NOMO-1 (cell line): ENCODE measurements around the gene GSTM2.

ENCODE experiments used
- DNase-seq, 2 experiments: peaks; one replicate each; lab custom pipeline; 2025; ENCODE audit not compliant: unreplicated experiment in 2 of 2; lab: John Stamatoyannopoulos, UW

Gene GSTM2

DNA sequence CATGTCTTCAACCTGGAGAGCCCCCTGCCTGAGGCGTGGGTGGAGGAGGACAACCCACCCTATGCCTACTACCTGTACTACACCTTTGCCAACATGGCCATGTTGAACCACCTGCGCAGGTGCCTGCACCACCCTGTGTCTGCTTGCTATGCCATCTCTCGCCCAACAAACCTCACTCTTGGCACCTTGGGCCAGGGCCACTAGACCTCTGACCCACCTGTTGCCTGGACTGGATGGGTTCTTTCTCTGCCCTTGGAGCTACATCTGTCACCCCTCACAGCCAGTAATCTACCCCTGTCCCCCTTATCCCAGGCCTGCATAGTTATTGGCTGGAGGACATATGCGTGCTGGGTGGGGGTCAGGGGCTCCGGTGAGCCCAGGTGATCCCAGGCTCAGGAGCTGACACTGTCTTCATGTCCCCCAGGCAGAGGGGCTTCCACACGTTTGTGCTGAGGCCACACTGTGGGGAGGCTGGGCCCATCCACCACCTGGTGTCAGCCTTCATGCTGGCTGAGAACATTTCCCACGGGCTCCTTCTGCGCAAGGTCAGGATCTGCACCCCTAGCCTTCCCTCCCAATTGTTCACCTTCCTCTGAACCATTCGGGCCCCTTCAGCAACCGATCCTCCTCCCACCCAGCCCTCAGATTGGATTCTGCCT, 38.4 kb upstream of the GSTM2 start:
- no peak for DNase-seq

DNA sequence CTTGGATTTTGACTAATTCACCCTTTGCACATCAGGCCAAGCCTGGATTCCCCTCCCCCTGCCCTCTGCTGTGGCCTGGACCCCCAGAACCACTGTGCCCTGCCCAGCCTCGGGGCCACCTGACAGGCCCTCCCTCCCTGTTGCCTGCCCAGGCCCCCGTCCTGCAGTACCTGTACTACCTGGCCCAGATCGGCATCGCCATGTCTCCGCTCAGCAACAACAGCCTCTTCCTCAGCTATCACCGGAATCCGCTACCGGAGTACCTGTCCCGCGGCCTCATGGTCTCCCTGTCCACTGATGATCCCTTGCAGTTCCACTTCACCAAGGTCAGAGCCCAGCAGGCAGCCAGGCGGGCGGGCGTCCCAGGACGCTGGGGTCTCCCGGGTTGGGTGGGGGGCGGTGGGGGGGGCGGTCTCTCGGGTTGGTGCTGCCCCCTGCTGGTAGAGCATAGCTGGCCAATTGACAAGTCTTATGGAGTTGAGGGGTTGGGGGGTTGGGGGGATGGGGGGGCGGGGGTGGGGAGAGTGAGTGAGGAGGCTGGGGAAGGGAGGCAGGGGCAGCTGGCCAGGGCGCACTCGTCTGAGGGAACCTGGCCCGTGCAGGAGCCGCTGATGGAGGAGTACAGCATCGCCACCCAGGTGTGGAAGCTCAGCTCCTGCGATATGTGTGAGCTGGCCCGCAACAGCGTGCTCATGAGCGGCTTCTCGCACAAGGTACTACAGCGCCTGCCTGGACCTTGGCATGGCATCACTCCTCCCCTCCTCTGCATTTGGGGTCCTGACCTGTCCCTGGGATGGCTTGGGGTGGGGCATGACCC, 37.6 kb upstream of the GSTM2 start:
- no peak for DNase-seq

DNA sequence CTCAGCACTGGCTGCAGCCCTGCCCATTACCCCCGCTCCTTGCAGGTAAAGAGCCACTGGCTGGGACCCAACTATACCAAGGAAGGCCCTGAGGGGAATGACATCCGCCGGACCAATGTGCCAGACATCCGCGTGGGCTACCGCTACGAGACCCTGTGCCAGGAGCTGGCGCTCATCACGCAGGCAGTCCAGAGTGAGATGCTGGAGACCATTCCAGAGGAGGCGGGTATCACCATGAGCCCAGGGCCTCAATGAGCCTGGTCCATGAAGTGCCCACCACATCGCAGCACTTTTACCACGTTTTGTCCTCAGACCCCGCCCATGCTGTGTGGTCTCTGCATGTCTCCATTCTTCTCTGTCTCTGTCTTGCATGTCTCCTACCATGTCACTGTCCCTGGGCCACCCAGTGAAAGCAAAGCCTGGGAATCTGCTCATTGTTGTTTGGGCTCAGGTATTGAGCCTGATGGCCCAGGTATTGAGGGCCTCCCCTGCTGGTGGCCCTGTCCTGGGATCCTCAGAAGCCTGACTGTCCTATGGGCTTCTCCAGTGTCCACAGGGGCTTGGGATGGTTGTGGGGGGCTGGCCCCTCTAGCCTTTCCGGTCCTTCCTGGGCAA, 36.9 kb upstream of the GSTM2 start:
- DNase-seq, result no peak

DNA sequence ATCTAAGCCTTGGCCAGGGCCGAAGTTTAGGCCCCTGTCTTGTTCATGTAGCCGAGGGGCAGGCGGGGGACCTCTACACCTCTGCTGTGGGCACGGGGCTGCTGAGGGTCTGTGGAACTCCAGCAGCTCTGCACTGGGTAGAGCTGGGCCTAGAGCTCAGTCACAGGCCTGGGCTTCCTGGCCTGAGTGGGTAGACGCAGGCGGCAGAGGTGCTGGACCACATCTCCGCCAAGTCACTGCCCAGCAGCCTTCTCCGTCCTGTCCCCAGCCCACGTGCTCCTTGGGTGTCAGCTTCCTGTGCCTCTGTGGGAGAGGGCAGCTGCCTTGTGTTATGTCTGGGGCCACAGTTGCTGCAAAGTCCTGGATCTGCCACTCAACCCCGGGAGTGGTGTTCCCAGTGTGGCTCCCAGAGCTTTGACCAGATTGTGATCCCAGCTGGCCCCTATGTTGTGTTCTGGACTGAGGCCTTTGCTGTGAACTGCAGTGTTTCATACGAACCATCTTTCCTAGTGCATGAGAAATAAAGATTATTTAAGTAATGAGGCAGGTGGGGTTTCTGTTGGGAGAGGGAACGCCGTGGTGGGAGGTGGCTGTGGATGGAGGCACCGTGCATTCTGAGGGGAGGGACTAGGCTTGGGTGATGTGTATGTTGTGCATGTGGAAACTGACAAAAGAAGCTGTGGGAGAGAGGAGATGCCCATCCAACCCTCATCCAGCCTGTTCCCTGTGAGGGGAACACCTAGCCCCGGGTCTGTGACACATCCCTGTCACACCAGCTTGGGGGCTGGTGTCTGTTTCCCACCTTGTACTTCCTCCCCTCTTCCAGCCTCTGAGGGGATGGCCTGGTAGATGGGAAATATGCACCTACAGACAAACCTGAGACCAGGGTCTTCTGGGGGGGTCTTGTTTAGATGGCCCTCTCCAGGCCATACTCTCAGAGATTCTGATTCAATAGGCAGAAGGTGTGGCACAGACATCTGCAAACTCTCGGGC, 36.0 kb upstream of the GSTM2 start:
- DNase-seq, result no peak

DNA sequence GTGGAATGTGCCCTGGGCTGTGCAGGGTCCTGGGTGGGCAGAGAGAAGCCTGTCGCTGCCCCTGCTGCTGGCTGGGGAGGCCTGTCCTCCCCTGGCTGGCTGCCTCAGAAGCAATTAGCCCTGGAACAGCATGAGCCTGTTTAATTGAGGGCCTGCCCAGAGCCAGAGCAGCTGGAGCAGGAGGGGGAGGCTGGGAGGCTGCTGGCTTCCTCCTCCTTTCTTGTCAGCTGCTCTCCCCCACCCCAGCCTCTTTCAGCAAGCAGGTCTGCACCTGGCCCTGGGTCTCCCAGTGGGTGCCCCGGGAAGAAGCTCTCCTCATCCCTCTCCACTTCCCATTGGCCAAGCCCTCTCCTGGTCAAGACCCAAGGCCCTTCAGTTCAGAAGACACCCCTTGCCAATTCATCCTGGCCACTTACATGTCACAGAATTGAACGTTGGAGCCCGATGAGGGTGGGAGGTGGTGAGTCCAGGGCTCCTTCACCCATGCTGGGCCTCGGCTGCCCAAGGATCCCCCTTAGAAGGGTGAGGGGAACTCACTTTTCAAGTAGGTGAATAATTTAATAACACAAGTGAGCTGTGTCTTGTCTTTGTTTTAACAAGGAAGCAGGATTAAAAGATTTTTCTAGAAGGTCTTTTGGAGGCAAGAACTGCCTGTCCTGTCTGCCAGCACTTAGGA, 35.0 kb upstream of the GSTM2 start:
- DNase-seq, result no peak

DNA sequence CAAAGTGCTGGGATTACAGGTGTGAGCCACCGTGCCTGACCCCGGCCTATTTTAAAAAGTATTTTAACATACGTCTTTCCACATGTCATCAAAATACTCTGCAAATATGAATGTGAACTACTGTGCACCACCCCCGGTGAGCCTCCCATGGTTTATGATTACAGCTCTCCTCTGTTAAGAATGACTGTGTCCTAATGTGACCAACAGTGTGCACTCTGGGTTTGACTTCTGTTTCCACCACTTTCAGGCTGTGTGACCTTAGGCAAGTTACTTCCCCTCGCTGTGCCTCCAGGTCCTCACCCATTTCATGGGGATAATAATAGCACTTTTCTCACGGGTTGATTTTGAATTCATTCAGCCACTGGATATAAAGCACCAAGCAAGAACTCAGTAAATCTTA, 33.6 kb upstream of the GSTM2 start:
- DNase-seq, result no peak

DNA sequence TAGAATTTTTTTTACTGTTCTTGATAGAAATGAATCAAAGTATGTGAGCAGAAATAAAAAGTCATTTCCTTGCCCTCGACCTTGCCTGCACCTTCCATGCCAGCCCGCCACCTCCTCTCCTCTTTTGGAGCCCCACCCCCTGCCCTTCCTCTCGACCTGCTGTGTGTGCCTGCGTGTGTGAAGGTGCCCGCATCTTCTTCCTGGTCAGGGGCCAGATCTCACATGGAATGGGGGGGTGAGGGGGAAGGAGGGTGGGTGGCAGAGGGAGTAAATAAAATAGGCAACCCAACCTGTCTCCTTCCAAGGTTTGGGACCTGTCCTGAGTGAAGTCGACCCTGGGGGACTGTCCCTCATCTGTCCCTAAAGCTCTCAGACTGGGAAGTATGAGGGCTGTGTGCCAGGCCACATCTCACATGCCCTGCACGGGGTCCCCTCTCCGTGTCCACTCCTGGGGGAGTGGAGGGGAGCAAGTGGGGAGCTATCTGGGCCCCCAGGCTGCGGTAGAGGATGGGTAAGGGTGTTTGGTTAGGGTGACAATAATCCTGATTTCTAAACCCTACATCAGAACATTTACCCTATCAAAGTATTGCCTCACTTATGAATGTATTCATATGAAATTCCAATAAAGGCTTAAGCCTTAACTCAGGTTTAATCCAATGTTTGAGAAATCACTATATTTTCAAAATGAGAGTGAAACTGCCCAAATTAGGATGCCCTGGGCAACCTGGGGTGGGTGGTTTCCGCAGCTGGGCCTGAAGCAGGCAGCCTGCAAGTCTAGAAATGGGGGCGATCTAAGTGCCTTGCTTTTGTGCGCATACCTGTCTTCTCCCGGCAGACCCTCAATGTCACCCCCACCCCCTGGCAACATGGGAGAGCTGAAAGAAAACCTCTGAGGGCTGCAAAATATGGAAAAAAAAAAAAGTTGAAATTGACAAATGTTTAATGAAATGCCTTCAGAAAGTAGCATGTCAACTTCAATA, 32.8 kb upstream of the GSTM2 start:
- DNase-seq, result no peak

DNA sequence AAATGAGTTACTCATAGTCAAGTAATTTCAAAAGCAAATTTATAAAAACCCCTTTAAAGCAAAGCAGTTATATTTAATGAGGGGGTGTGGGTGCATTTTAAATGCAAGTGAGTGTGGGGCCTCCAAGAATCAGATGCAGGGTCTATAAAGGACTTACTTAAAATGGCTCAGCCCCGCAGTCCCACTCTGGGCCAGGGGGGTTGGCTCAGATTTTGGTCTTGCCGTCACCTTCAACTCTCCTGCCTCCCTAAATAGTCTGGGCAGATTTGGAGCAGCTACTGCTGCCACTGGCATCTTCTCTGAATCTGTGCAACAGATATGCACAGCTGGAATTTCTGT, 32.0 kb upstream of the GSTM2 start:
- no peak for DNase-seq

DNA sequence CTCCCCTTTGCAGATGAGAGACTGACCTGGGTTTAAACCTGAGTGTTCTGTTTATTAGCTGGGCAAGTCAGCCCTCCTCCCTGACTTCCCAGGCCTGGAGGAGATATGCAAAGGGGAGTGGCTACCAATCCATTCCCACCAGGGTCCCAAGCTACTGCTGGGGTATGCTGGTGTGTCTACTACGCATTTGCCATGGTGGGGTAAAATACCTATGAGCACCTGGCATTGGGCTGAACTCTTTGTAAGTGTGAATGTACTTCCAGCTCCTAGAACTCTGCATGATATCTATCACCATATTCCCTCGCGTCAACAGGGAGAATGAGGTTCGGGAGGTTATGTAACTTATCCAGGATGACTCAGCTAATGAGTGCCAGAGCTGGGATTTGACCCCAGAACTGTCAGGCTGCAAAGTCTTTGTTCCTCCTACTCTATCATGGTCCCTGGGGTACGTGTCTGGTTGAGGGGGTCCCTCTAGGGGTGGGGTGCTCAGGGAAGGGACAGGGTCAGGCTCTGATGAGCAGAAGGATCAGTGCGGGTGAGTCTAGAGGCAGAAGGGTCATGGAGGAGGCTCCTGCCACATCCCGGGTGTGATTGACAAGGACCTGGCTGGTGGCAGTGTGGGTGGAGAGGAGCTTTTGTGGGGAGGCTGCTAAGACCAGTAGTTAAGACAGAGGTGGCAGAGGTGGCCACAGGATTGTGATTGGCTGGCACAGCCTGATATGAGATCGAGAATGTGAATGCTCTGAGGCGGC, 31.5 kb upstream of the GSTM2 start:
- DNase-seq, result no peak

DNA sequence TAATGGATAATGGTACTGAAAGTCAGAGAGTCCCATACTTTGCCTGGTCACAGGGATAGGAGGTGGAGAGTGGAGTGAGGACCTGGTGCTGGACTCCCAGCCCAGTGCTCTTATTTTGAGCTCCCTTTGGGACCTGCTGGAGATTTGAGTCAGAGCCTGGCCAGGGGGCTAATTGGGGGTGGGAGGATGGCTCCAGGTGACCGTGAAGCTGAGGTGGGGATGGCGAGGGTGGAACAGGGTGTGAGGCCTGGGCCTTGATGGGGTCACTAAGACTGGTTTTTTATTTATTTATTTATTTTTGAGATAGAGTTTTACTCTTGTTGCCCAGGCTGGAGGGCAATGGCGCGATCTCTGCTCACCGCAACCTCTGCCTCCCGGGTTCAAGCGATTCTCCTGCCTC, 30.4 kb upstream of the GSTM2 start:
- DNase-seq, result no peak

DNA sequence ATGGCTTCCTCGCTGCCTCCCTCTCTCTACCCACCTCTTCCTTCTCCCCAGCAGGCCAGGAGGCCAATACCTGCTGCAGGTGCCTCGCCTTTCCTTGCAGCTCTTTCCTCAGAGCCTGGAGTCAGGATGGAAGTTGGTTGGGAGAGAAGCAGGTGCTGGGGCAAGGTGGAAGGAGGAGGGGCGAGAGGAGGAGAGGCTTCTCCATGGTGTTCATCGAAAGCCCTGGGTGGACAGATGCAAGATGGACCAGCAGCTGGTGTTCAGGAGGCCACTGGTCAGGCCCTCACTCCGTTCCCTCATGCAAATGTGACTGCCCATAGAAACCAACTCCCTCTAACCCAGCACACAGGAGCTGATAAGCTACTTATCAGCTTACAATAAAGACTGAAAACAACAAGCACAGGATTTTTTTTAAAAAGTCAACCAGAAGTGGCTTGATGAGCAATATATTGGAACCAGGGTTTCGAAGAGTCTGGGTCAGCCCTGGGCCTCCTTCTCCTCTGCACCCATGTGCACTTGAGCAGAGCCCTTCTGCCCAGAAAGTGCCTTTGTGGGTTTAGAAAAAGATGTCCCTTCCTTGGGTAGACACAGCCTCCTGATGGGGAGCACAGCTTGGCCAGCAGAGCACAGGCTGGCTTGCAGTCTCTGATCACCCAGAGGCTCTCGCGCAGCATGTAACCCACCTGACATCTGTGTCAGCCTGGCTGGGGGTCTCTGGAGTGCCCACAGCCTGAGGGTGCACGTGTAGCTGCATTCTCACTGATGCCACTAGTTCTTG, 28.6 kb upstream of the GSTM2 start:
- no peak for DNase-seq

DNA sequence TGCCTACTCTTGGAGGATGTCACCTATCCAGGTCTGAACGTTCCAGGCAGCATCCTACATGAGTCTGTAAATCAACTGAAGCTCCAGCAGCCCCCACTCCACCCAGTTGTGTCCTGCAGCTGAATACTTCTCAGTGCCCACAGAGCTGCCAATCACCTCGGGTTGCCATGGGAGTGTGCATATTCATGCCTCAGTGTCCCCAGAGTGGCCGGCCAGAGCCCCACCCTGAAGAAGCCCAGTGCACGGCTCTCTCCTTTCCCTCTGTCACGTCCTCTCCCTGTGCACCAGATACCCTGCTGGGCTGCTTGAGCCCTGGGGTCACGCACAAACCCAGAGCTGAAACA, 28.0 kb upstream of the GSTM2 start:
- DNase-seq, result no peak

DNA sequence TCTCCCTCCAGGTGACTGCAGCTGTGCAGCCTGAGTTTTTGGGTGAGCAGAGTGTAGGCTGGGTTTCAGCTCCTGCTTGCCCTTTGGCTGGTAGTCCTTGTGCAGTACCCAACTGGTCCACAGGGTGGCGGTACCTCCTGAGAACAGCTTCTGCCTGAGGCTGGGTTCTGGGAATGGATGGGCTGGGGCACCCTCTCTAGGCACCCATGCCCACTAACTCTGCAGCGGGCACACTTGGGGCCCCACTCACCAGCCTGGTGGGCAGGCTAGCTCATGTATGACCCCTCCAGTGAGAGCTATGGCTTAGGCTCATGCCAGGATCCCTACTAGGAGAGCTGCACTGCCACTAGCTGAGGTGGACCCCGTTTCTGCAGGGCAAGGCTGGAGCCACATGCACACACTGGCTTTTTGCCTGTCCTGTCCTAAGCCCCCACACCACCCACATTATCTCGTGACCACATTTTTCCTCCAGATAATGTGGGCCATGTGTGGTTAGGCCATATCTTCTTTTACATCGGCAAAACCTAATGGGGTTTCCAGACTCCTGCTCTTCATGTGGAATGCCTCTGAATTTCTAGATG, 27.5 kb upstream of the GSTM2 start:
- peak; percentile 39 to 41 for DNase-seq

DNA sequence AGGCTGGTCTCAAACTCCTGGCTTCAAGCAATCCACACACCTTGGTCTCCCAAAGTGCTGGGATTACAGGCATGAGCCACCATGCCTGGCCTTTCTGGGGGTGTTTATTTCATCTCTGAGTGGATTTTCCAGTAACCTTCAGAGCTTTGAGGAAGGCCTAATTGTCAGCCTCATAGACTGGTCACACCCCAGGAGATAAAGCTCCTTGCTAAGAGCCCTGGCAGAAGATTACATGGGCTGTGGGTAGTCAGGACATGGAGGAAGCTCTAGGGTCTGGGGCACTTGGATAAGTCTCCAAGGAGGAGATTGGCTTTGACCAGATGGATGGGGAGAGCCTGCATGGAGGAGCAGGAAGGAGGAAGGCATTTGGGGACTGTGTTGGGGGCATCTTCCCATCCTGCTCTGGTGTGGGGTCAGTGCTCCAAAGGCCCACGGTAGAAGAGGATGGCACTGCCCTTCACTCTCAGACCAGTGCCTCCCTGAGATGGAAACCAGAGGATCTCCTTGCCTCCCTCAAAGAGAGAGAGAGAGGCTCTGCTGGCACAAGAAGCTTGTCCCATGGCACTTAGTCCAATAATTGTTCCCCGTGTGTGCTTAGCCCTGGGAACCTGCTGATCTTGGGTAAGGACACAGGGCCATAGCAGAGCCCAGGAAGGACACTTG, 26.6 kb upstream of the GSTM2 start:
- DNase-seq, result no peak

DNA sequence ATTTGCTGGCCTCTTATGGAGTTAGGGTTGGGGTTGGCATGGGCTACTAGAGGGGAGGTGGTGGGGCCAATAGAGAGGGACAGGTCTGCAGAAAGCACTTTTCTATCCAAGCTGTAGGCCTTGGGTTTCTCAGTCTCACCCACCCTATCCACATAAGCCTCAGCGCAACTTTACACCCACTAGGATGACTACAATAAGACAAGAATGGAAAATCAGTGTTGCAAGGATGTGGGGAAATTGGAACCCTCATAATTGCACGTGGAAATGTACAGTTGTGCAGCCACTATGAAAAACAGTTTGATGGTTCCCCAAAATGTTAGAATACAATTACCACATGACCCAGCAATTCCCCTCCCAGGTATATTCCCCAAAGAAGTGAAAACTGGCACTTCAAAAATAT, 26.0 kb upstream of the GSTM2 start:
- no peak for DNase-seq

DNA sequence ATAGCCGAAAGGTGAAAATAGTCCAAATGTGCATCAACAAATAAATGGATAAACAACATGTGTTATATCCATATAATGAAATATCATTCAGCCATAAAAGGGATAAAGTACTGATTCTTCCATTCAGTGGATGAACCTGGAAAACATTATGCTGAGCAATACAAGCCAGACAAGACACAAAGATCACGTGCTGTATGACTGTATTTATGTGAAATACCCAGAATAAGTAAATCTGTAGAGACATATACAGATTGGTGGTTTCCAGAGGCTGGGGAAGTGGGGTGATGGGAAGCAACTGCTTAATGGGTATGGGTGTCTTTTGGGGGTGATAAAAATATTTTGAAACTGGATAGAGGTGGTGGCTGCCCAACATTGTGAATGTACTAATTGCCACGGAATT, 25.2 kb upstream of the GSTM2 start:
- no peak for DNase-seq
